Right hindlimb (tissue), 1 donor: ENCODE data around the gene USF3.
A peak's percentile ranks its signal among the peaks of the same experiment; 100 is the strongest.

ENCODE experiments used
- DNase-seq: peaks from one replicate; pipeline ENCODE4 v3.0.0-alpha.2; 2018

USF3 gene

GRCh38 chr3:113698213-113698742 lies 1.8 kb upstream of the USF3 start:
- DNase-seq = no peak

- DNase-seq = no peak
Measured at GRCh38 chr3:113697500-113698090, 1.2 kb upstream of the USF3 start.

GRCh38 chr3:113696658-113697499 lies 437 bp upstream of the USF3 start:
- DNase-seq = peak; percentile 100

GRCh38 chr3:113695431-113695785 lies 1.0 kb downstream of the USF3 start:
- DNase-seq = no peak

GRCh38 chr3:113690482-113690881 lies 6.0 kb downstream of the USF3 start:
- no peak for DNase-seq

- DNase-seq = no peak
Measured at GRCh38 chr3:113685956-113686721, 10.3 kb downstream of the USF3 start.

- DNase-seq = no peak
Measured at GRCh38 chr3:113685124-113685523, 11.3 kb downstream of the USF3 start.

GRCh38 chr3:113684271-113684819 lies 12.1 kb downstream of the USF3 start:
- DNase-seq = no peak

- DNase-seq = no peak
Measured at GRCh38 chr3:113678773-113679172, 17.7 kb downstream of the USF3 start.

GRCh38 chr3:113677737-113678136 lies 18.7 kb downstream of the USF3 start:
- DNase-seq = no peak

- no peak for DNase-seq
Measured at GRCh38 chr3:113676261-113676660, 20.2 kb downstream of the USF3 start.

- no peak for DNase-seq
Measured at GRCh38 chr3:113673593-113673992, 22.8 kb downstream of the USF3 start.

GRCh38 chr3:113668015-113668414 lies 28.4 kb downstream of the USF3 start:
- DNase-seq = peak; percentile 41

GRCh38 chr3:113664523-113665094 lies 31.8 kb downstream of the USF3 start:
- DNase-seq = no peak

GRCh38 chr3:113663761-113664160 lies 32.7 kb downstream of the USF3 start:
- DNase-seq = no peak

- no peak for DNase-seq
Measured at GRCh38 chr3:113663324-113663750, 33.1 kb downstream of the USF3 start.

- DNase-seq = no peak
Measured at GRCh38 chr3:113662824-113663223, 33.6 kb downstream of the USF3 start.

GRCh38 chr3:113660896-113661295 lies 35.5 kb downstream of the USF3 start:
- DNase-seq = no peak

- DNase-seq = no peak
Measured at GRCh38 chr3:113660458-113660857, 36.0 kb downstream of the USF3 start.

- no peak for DNase-seq
Measured at GRCh38 chr3:113659996-113660395, 36.4 kb downstream of the USF3 start.

- no peak for DNase-seq
Measured at GRCh38 chr3:113659101-113659541, 37.3 kb downstream of the USF3 start.

GRCh38 chr3:113658107-113658506 lies 38.3 kb downstream of the USF3 start:
- DNase-seq = no peak

- DNase-seq = no peak
Measured at GRCh38 chr3:113654851-113655250, 41.6 kb downstream of the USF3 start.
